ENCODE data around the gene CADPS2.

DNA sequence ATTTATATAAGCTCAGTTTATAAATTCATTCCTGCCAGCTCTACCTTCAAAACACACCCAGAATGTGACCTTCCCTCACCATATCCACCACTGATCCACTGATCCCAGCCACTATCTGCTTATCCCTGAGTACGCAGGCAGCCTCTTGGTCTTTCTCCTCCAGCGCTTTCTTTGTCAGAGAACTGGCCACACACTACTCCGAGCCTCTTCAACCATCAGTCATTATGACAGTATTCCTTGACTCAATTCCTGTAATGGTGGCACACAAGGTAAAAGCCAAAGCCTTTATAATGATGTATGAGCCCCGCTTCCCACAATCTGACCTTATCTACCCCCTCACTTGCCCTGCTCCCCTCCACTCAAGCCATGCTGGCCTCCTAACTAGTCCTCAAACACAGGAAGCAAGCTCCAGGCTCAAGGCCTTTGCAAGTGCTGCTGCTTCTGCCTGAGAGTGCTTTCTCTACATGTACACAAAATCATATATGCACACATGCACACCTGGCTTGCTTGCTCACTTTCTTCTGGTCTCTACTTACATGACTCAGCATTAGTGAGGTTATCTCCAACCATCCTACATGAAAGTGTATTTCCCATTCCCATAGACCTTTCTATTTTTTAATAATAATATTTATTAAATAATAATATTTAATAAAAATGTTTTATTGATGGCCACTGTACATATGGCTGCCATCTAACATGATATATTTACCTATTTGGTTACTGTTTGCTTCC lies 431.3 kb downstream of the CADPS2 start:
- TF ChIP-seq, protein P1, sequence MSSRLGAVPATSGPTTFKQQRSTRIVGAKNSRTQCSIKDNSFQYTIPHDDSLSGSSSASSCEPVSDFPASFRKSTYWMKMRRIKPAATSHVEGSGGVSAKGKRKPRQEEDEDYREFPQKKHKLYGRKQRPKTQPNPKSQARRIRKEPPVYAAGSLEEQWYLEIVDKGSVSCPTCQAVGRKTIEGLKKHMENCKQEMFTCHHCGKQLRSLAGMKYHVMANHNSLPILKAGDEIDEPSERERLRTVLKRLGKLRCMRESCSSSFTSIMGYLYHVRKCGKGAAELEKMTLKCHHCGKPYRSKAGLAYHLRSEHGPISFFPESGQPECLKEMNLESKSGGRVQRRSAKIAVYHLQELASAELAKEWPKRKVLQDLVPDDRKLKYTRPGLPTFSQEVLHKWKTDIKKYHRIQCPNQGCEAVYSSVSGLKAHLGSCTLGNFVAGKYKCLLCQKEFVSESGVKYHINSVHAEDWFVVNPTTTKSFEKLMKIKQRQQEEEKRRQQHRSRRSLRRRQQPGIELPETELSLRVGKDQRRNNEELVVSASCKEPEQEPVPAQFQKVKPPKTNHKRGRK (CRISPR knock-in tag; IDR thresholded peaks at IDR 0.05; ENCODE audit: borderline replicate concordance), result no peak
- TF ChIP-seq, protein P2, sequence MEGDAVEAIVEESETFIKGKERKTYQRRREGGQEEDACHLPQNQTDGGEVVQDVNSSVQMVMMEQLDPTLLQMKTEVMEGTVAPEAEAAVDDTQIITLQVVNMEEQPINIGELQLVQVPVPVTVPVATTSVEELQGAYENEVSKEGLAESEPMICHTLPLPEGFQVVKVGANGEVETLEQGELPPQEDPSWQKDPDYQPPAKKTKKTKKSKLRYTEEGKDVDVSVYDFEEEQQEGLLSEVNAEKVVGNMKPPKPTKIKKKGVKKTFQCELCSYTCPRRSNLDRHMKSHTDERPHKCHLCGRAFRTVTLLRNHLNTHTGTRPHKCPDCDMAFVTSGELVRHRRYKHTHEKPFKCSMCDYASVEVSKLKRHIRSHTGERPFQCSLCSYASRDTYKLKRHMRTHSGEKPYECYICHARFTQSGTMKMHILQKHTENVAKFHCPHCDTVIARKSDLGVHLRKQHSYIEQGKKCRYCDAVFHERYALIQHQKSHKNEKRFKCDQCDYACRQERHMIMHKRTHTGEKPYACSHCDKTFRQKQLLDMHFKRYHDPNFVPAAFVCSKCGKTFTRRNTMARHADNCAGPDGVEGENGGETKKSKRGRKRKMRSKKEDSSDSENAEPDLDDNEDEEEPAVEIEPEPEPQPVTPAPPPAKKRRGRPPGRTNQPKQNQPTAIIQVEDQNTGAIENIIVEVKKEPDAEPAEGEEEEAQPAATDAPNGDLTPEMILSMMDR (IDR thresholded peaks at IDR 0.05), result no peak
- no peak for TF ChIP-seq JUN (CRISPR knock-in tag; IDR thresholded peaks at IDR 0.05)
- TF ChIP-seq ARID4B (CRISPR knock-in tag; IDR thresholded peaks at IDR 0.05; ENCODE audit: borderline replicate concordance), result no peak
- no peak for TF ChIP-seq TP53 (CRISPR knock-in tag; IDR thresholded peaks at IDR 0.05)
- no peak for TF ChIP-seq ZBTB21 (CRISPR knock-in tag; IDR thresholded peaks at IDR 0.05; ENCODE audit: borderline replicate concordance)
- no peak for TF ChIP-seq FOXK1 (CRISPR knock-in tag; IDR thresholded peaks at IDR 0.05)
- TF ChIP-seq, protein P3, sequence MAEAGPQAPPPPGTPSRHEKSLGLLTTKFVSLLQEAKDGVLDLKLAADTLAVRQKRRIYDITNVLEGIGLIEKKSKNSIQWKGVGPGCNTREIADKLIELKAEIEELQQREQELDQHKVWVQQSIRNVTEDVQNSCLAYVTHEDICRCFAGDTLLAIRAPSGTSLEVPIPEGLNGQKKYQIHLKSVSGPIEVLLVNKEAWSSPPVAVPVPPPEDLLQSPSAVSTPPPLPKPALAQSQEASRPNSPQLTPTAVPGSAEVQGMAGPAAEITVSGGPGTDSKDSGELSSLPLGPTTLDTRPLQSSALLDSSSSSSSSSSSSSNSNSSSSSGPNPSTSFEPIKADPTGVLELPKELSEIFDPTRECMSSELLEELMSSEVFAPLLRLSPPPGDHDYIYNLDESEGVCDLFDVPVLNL (CRISPR knock-in tag; IDR thresholded peaks at IDR 0.05; ENCODE audit: borderline replicate concordance, low read depth), result no peak

All from WTC11 (cell line).